RPMI8226 (cell line): ENCODE data around the gene OR2M7.
"Not testable (repeated sequence)": the region's sequence is repeated elsewhere in the genome, so short reads cannot be mapped to it uniquely, and the experiment has no call there.

Experiments
- DNase-seq: peaks from one replicate; pipeline ENCODE4 v3.0.0-alpha.2; 2015

OR2M7 gene

GRCh38 chr1:248324468-248324867 lies at the start of gene OR2M7:
OR2M7 (minus strand) TSS chr1:248324568; CDS start chr1:248324568, 0 bp downstream.
- DNase-seq: no peak

- no peak for DNase-seq
Observed at GRCh38 chr1:248373761-248374160, 49.4 kb upstream of the OR2M7 start.

- DNase-seq: no peak
Observed at GRCh38 chr1:248372394-248372793, 48.0 kb upstream of the OR2M7 start.

- DNase-seq: no peak
Observed at GRCh38 chr1:248366609-248367008, 42.2 kb upstream of the OR2M7 start.

GRCh38 chr1:248361121-248361715 lies 36.9 kb upstream of the OR2M7 start, which contains the start of gene OR2T4:
OR2T4 (plus strand) TSS chr1:248361665; CDS start chr1:248361665, 0 bp downstream.
- no peak for DNase-seq

GRCh38 chr1:248359415-248359814 lies 35.0 kb upstream of the OR2M7 start:
- DNase-seq: no peak

GRCh38 chr1:248348475-248348874 lies 24.1 kb upstream of the OR2M7 start, which contains the start of gene OR14C36:
OR14C36 (plus strand) TSS chr1:248348775; CDS start chr1:248348775, 0 bp downstream.
- no peak for DNase-seq

GRCh38 chr1:248343451-248343850 lies 19.1 kb upstream of the OR2M7 start:
- DNase-seq: no peak

GRCh38 chr1:248316796-248317195 lies 7.6 kb downstream of the OR2M7 start:
- no peak for DNase-seq

- not testable (repeated sequence) for DNase-seq
Observed at GRCh38 chr1:248306740-248307139, 17.6 kb downstream of the OR2M7 start.

- DNase-seq: no peak
Observed at GRCh38 chr1:248306103-248306502, 18.3 kb downstream of the OR2M7 start.

- not testable (repeated sequence) for DNase-seq
Observed at GRCh38 chr1:248305672-248306071, 18.7 kb downstream of the OR2M7 start.

- DNase-seq: no peak
Observed at GRCh38 chr1:248303324-248303723, 21.0 kb downstream of the OR2M7 start, which contains the start of gene OR2T12. OR2T12 (minus strand) TSS chr1:248303424; CDS start chr1:248295578, 7,846 bp downstream.

GRCh38 chr1:248288391-248288790 lies 36.0 kb downstream of the OR2M7 start:
- no peak for DNase-seq

- no peak for DNase-seq
Observed at GRCh38 chr1:248277876-248278275, 46.5 kb downstream of the OR2M7 start, which contains the start of gene OR2T33. OR2T33 (minus strand) TSS chr1:248277976; CDS start chr1:248273814, 4,162 bp downstream.
